Amygdala (tissue), 56 donors: ENCODE results near the gene TGIF2.
A peak's percentile ranks its signal among the peaks of the same experiment; 100 is the strongest.
"Not testable (repeated sequence)": the region's sequence is repeated elsewhere in the genome, so short reads cannot be mapped to it uniquely, and the experiment has no call there.

ENCODE experiments used
- DNase-seq, 56 donors: peaks; one replicate each; lab custom pipeline; 2025; lab: John Stamatoyannopoulos, UW

Gene TGIF2

DNA sequence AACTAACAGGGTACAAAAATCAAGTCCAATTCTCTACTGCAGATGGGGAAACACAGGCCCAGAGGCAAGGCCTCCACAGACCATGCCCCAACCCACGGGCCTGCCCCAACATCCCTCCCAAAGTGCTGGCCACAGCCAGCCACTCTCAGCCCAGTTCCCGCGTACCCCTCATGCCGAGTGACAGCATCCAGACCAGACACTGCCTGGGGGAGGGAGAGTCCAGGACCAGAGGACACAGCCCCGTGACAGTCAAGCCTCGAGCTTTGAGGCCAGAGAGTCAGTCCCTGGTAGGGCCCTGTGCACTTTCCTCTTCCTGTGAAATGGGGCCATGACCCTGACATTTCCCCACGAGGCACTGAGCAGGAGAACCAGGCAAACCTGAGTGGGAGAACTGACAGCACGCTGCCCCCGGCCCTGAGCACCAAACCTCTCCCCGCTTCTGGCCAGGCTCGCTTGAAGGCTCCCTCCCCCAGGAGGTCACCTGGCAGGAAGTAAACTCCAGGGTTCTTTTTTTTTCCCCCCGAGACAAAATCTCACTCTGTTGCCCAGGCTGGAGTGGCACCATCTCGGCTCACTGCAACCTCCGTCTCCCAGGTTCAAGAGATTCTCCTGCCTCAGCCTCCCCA is 27.2 kb upstream of the TGIF2 start:
- DNase-seq, result no peak

DNA sequence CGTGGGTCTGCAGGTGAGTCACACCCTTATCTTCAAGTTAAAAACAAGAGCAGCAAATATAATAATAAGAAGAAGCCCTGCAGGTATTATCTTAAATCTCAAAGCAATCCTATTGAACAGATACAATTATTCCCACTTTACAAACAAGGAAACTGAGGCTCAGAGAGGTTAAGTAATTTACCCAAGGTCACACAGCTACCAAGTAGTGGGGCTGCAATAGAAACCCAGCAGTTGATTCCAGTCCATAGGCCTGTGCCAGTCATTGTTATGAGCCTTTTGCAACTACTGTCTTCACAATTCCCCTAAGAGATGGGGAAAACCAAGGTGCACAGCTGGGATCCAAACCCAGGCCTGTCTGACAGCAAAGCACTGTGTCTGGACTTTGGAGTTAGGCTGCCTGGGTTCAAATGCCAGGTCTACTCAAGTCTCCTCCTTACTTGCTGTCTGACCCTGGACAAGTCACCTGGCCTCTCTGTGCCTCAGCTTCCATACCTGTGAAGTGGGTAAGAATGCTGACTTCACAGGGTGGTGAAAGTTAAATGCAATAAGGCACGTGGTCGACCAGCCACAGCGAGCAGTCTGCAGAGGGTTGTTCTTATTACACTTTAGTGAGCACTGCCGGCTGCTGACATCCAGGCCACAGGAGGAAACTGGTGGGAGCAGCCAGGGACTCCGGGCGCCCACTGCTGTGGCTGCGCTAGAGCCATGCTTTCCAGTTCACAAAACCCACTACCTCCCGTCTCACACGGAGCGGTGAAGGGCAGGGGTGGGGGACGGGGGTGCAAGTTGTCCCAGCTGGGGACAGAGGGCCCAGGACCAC is 26.0 kb upstream of the TGIF2 start:
- no peak for DNase-seq

DNA sequence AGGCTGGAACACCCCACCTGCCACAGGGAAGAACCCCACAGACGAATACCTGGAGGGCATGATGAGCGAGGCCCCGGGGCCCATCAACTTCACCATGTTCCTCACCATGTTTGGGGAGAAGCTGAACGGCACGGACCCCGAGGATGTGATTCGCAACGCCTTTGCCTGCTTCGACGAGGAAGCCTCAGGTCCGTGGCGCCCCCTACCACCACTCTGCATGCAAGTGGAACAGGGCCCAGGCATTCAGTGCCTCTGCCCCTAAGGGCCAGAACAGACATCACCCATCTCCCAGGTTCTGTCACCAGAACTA is 25.4 kb upstream of the TGIF2 start:
- DNase-seq, result no peak

DNA sequence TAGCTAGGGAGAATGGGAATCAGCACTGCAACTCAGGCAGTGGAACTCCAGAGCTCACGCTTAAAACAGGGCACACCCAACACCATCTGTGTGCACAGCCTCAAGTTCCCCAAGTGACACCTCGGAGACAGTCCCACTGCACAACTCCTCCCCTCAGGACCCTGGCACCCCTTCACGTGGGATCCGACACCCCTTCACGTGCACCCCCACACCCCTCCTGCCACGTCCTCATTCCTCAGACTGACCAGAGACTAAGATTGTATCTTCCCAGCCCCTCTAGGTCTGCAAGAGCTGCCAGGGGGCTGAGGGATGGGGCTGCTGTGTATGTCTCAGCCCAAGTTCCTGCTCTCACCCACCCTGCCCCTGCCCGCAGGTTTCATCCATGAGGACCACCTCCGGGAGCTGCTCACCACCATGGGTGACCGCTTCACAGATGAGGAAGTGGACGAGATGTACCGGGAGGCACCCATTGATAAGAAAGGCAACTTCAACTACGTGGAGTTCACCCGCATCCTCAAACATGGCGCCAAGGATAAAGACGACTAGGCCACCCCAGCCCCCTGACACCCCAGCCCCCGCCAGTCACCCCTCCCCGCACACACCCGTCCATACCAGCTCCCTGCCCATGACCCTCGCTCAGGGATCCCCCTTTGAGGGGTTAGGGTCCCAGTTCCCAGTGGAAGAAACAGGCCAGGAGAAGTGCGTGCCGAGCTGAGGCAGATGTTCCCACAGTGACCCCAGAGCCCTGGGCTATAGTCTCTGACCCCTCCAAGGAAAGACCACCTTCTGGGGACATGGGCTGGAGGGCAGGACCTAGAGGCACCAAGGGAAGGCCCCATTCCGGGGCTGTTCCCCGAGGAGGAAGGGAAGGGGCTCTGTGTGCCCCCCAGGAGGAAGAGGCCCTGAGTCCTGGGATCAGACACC is 24.4 kb upstream of the TGIF2 start:
- DNase-seq, result no peak

DNA sequence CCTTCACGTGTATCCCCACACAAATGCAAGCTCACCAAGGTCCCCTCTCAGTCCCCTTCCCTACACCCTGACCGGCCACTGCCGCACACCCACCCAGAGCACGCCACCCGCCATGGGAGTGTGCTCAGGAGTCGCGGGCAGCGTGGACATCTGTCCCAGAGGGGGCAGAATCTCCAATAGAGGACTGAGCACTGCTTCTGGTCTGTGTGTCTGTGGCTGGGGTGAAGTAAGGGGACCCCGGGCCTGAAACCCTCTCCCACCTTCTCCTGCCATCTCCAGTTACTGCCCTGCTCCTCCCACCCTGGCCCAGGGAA is 23.8 kb upstream of the TGIF2 start:
- DNase-seq, result no peak

DNA sequence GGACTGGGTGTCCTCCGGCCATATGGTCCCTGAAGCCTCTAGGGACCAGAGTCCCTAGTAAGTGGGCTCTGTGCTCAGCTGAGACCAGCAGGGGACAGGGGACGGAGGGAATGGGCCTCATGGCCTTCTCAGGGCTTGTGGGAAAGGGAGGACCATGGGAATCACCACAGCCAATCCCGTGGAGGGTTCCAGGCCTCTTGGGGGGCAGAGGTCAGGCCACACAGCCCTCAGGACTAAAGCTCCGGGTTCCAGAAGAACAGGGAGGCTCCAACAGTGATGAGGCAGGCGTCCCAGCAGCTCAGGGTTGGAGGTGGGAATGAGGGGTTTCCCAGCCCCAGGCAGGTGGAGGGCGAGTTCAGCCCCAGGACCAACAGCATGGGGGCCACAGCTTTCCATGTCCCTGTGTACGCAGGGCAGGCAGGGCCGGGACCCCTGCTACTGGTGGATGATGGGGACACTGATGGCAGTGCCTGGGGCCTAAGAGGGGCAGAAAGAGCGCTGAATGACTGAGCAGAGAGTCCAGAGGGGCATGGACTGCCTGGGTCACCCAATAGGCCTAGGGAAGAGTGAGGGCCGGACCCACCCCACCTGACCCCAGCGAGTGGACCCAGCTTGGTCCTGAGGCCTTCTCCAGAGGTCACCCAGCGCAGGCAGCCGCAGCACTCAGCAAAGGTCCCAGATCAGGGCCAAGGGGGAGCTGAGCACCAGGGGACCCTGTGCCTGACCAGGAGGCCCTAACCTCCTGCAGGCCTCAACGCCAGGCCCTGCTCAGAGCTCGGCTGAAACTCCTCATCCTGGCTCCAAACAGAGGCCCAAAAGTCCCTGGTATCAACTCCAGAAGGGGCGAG is 23.2 kb upstream of the TGIF2 start:
- DNase-seq, result no peak

DNA sequence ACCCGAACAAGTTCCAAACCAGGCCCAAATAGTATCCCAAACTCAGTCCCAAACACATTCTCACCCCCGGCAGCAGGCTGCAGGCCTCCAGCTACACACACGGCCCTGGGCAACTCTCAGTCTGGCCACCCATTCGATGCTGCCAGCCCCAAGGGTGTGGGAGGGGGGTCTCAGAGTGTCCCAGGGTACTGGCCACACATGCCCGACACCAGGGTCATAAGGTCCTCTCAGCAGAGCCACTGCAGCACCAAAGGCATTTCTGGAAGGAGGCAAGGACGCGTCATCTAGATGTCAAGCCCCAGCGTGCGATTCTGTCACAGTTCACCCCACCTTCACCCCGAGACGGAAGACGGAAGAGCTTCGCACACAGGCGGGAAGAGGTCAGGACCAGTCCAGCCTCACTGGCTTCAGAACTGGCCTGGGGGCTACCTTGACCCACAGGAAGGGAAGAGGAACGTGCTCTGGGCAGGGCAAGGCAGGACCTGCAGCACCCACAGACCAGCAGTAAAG is 22.6 kb upstream of the TGIF2 start:
- no peak for DNase-seq

DNA sequence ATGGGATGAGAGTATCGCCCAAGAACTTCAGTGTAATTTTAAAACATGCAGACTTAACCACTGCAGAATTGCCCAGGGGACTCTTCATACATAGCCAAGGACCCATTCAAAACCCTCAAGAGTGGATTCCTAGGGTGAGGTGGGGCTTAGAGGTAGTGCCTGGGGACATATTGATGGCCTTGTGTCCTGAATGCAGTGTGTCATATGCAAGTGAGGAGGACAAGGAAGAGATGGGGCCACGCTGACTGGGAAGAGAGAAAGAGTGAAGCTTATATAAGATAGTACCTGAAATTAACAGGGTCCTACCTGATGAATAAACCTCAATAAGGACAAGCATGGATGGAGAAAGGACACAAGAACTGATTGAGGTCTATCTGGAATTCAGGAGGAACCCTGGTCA is 18.1 kb upstream of the TGIF2 start:
- DNase-seq, result no peak

DNA sequence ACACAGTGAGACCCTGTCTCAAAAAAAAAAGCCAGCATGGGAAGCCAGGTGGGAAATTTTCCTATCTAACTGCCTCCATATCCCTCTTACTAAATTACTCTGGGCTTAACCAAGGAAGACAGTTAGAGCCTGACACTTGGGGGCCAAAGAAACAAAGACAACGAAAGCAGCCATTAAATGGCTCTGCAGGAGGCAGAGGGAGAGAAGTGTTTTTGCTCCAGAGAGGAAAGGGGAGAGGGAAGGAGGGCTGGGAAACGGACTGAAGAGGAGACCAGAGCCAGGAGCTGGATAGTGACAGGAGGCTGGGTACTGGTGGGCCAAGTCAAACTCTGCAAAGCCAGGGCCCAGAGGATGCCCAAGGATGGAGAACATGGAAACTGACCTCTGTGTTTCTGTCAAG is 10.7 kb upstream of the TGIF2 start:
- DNase-seq, result no peak

DNA sequence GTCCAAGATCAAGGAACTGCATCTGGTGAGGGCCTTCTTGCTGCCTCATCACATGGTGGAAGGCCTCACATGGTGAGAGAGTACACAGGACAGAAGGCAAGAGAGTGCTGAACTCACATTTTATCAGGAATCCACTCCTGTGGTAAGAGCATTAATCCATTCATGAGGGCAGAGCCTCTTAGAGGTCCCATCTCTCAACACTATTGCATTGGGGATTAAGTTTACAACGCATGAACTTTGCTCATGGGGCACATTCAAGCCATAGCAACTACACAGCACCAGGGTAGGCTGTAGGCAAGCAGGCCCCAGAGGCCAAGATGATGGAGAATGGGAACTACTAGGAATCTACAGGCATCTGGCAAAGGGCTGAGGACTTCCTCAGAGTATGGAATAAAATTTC is 10.0 kb upstream of the TGIF2 start:
- no peak for DNase-seq

DNA sequence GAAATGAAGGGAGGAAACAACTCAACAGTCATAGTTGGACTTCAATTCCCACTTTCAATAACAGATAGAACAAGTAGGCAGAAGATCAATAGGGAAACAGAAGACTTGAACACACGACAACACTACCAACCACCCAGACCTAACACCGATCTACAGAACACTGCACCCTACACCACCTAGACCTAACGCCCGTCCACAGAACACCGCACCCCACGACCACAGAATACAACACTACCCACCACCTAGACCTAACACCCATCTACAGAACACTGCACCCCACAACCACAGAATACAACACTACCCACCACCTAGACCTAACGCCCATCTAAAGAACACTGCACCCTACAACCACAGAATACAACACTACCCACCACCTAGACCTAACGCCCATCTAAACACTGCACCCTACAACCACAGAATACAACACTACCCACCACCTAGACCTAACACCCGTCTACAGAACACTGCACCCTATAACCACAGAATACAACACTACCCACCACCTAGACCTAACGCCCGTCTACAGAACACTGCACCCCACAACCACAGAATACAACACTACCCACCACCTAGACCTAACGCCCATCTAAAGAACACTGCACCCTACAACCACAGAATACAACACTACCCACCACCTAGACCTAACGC is 9.2 kb upstream of the TGIF2 start:
- not testable (repeated sequence) for DNase-seq

DNA sequence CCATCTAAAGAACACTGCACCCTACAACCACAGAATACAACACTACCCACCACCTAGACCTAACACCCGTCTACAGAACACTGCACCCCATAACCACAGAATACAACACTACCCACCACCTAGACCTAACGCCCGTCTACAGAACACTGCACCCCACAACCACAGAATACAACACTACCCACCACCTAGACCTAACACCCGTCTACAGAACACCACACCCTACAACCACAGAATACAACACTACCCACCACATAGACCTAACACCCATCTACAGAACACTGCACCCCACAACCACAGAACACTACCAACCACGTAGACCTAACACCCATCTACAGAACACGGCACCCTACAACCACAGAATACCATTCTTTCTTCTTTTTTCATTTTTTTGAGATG is 8.7 kb upstream of the TGIF2 start:
- DNase-seq, result not testable (repeated sequence)

DNA sequence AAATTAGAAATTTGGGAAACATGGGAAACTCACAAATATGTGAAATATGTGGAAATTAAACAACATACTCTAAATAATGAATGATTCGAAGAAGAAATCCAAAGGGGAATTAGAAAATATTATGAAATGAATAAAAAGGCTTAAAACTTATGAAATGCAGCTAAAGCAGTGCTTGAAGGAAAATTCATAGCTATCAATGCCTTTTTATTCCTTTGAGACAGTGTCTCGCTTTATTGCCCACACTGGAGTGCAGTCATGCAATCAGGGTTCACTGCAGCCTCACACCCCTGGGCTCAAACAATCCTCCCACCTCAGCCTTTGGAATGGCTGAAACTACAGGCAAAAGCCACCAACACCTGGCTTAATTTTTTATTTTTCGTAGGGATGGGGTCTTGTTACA is 7.9 kb upstream of the TGIF2 start:
- DNase-seq, result no peak

DNA sequence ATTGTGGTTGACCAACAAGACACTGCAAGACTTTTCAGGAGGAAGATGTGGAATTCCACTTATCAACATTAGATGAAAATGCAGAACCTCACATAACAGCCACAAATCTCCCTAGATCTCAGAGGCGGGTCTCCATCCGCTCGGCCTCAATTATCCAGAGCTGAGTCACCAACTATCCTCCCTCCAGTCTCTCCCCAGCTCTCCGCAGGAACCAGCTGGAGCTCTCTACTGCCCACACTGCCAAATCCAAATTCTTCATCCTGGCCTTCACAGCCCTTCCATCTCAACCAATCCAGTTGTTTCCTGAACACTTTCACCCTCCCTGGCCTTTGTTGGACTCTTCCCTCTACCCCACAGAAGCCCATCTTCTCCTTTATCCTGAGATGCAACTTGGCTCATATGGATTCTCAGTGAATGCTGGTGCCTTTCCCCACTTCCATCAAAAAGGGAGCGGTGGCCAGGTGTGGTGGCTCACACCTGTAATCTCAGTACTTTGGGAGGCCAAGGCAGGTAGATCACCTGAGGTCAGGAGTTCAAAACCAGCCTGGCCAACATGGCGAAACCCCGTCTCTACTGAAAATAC is 3.5 kb upstream of the TGIF2 start:
- no peak for DNase-seq

DNA sequence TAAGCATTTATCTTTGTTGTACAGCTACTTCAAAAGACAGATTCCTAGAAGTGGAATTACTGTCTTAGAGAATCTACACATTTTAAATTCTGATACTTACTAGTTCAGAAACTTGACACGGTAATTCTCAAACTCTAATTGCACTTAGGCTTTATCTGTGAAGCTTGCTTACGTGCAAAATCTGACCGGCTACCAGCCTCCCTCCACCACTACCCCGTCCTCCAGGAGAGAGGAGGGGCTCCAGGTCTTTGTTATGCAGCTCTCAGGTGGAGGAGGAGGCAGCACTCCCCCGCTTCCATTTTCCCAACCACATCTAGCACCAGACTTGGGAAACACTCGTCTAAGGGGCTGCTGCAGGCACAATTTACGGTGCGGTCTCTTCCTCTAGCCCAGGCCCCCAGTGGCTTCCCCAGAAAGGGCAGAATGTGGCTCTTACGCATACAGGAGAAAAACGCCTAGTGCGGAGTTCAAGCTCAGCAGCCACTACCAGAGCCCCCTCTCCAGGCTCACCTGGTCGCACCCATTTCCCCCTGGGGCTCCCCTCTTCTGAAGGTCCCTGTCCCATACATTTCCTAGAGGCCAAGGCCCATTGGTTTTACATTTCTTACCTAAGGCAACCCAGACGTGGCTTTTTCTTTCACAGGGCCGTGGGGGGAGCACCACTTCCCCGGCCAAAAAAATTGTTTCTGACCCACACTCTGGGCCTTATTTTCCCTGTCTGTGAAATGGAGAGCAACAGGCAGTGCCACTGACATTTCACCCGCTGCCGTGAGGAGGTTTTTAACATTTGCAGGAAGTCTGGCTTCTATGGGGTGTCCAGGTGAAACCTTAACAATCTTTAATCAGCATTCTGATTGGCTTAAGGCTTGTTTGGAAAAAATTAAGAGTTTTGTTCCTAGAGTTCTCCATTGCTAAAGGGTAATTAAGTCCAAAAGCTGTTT is 1.6 kb upstream of the TGIF2 start:
- DNase-seq, result no peak

DNA sequence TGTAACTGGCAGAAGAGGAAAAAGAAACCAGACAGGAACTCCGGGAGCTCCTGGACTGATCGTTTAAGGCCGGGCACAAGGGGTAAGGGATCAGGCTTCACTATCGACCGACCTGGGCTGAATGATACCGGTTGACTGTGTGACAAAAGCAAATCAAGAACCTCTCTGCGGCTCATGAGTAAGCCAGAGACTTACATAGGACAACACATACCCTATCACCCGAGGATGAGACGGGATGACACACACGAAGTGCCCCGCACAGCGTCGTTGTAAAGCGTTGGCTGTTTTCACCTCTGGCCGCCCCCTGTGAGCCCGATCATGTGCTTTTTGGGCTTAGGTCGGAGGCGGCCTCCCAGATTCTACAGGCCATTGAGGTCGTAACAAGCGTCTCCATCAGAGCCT is 695 bp upstream of the TGIF2 start:
- DNase-seq, result no peak

DNA sequence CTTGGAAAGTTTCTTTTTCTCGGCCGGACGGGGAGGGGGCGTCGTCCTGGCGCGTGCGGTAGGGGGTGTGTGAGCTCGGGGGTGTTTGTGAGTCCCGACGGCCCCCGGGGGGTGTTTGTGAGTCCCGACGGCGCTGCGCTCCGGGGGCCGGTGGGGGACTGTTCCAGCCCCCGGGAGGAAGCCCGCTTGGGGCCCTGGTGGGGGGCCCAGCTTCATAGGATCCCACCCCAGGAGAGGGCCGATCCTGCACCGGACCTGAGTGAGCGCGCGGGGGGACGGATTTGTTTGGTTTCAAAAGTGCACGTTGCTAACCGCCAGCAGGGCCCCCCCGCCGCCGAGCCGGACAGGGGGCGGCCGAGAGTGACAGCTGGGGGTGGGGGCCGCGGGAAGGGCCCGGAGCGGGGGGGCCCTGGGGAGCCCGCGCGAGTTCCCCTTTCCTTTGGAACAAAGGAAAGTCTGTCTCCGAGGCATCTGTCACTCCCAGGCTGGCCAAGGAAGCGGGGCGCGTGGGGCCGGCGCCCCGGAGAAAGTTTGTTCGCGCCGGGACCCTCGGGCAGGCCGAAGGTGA is 485 bp downstream of the TGIF2 start:
- peak in 22 of 56 donors; percentile 3 to 62 (median 24) for DNase-seq
